GM12873 (cell line): Measurements from ENCODE around the gene IL18.

Experiments used
- TF ChIP-seq, protein P1 (sequence below): IDR thresholded peaks from 2 replicates; pipeline ENCODE4 v1.5.1; 2012; ENCODE audit warnings: low read depth, mild to moderate bottlenecking, moderate library complexity, low read length, control low read depth; ENCODE audit not compliant: insufficient read depth; ENCODE audit errors: missing control alignments

The IL18 gene

DNA sequence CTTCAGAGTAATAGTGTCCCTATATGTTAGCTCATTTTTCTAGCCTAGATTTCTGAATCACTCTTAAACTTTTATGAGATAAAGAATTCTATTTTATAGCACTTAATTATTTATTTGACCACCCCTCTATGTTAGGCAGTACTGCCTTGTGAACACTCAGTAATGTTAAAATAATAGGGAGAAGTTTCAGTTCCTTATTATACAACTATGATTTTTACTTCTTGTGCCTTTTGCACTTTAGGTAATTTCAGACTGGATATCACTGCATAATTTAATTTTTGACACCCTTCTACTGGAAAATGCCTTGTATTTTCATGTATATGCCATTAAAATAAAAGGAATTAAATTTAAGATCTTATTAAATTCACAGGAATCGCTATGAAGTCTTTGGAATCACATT, 14.5 kb upstream of the IL18 start:
- TF ChIP-seq, protein P1, sequence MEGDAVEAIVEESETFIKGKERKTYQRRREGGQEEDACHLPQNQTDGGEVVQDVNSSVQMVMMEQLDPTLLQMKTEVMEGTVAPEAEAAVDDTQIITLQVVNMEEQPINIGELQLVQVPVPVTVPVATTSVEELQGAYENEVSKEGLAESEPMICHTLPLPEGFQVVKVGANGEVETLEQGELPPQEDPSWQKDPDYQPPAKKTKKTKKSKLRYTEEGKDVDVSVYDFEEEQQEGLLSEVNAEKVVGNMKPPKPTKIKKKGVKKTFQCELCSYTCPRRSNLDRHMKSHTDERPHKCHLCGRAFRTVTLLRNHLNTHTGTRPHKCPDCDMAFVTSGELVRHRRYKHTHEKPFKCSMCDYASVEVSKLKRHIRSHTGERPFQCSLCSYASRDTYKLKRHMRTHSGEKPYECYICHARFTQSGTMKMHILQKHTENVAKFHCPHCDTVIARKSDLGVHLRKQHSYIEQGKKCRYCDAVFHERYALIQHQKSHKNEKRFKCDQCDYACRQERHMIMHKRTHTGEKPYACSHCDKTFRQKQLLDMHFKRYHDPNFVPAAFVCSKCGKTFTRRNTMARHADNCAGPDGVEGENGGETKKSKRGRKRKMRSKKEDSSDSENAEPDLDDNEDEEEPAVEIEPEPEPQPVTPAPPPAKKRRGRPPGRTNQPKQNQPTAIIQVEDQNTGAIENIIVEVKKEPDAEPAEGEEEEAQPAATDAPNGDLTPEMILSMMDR, result no peak

DNA sequence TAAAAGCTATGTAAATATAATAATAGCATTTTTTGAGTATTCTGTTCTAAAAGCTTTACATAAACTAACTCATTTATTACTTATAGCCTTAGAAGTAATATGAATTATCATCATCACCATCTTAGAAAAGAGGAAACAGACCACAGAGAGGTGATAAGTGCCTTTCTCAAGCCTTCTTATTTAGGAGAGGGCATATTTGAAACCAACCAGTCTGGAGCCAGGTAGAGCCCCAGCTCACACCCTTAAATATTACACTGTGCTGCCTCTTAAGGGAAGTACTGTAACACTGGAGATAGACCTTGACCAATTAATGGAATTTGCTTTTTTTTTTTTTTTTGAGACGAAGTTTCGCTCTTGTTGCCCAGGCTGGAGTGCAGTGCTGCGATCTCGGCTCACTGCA, 13.7 kb upstream of the IL18 start:
- TF ChIP-seq, protein P1, result no peak

DNA sequence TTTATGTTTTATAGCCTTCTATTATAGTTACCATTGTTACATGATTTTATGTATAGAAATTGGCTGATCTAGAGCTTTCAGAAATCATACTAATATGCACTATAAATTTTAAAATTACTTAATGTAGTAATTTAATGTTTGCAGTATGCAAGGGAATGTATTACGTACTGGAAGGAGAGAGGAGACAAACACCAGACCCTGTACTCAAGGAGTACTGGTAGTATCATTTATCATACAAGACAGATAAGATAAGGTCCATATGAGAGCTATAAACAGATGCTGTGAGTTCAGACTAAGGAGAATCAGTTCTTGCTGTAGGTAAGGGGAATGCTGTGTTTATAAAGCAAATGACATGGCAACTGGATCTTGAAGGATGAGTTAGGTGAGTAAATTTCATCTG, 12.2 kb upstream of the IL18 start:
- TF ChIP-seq, protein P1, result no peak

DNA sequence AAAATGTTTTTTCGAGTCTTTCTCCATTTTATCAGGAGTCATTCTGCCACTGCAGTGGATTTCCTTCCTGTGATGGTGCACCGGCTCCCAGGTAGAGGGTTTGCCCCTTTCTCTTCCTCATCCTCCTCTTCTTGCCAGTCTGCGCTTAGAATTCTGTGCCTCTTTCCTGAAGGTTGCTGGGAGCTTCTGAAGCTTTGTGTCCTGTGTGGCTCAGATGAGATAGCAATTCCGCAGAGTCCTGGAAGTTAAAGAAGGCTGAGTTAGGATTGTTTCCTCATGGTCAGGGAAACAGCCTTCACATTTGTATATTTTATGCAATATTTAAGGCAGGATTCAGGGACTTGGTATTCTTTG, 11.7 kb upstream of the IL18 start:
- TF ChIP-seq, protein P1, result no peak

DNA sequence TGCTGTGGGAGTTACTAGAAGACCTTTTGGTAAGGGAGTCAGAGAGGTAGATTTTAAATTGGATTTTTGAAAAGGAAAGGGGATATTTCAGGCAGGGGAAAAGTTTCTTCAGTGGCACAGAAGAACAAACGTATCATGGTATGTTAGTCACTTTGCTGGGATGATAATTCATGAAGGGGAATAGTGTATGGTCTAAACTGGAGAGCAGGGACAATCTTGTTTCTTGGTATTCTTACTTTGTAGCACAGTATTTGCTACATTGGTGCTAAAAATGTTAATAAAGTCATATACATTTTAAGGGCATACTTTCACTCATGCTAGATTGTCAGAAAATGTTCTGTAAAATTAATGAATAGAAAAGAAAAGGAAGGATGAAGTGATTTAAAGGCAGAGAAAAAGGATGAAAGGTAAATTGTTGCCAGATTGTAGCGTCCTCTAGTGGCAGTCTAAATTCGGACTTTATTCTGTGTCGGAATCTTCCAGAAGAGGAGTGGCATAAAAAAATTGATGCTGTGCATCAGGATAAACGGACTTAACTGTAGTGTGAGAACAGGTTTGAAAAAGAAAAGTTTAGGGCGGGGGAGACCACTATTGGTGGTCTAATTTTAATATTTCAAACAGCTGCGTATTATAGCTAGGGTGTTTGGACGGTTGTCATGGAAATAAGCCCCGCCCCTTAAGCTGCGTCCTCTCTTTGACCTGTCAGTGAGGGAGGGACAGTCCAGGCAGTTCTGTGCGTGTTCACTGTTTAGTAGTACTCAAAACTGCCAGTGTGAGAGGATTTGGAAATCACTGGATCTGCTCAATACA, 11.1 kb upstream of the IL18 start, which contains the start of gene BCO2:
TSS of gene BCO2 (plus strand) at position 724 of the 810 bp plus-strand sequence. CDS start 90 bp downstream, outside the sequence.
- TF ChIP-seq, protein P1, result peak; percentile 78

DNA sequence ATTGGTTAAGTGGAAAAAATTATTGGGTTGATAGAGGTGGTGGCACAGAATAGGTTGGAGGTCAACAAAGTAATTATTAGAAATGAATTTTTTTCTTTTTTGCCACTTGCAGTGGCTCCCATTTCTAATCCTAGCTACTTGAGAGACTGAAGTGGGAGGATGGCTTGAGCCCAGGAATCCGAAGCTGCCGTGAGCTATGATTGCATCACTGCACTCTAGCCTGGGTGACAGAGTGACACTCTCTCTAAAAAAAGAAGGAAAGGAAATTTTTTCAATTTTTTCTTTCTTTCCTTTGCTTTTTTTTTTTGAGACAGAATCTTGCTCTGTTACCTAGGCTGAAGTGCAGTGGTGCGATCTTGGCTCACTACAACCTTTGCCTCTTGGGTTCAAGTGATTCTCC, 9.3 kb upstream of the IL18 start:
- TF ChIP-seq, protein P1, result no peak

DNA sequence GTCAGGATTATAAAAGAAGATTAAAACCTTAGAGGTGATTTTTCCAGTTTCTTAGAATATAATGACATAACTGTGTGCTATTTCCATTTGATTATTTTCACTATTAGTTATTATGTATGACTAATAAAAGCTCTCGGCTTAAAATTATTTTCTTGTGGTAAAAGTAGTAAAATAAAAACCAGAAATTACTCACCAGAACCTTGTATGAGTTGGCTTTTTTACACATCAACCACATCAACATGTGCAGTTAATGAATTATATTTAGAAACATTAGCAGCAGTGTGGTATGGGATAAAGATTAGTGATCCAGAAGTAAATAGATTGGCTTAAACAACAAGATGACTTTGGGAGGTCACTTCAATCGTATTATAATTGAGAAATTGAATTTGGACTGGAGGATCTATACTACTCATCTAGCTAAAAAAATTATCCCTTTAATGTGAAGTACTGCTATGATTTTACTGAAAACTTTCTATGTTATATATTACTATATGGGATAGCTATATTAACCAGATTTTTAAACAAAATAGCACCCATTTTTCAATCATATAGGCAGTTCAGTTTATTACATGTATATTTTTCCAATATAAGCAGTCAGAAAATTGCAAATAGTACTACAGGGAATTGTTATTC, 8.6 kb upstream of the IL18 start:
- TF ChIP-seq, protein P1, result no peak
